HG03439 (cell line): ENCODE data around the gene DCAF16.
"Not testable (repeated sequence)": the region's sequence is repeated elsewhere in the genome, so short reads cannot be mapped to it uniquely, and the experiment has no call there.

Experiments
- ATAC-seq: cut with Tn5 transposase; IDR thresholded peaks from one replicate; pipeline ENCODE4 v1.9.1; 2021; ENCODE audit warnings: mild to moderate bottlenecking, moderate library complexity; ENCODE audit not compliant: unreplicated experiment

The DCAF16 gene

DNA sequence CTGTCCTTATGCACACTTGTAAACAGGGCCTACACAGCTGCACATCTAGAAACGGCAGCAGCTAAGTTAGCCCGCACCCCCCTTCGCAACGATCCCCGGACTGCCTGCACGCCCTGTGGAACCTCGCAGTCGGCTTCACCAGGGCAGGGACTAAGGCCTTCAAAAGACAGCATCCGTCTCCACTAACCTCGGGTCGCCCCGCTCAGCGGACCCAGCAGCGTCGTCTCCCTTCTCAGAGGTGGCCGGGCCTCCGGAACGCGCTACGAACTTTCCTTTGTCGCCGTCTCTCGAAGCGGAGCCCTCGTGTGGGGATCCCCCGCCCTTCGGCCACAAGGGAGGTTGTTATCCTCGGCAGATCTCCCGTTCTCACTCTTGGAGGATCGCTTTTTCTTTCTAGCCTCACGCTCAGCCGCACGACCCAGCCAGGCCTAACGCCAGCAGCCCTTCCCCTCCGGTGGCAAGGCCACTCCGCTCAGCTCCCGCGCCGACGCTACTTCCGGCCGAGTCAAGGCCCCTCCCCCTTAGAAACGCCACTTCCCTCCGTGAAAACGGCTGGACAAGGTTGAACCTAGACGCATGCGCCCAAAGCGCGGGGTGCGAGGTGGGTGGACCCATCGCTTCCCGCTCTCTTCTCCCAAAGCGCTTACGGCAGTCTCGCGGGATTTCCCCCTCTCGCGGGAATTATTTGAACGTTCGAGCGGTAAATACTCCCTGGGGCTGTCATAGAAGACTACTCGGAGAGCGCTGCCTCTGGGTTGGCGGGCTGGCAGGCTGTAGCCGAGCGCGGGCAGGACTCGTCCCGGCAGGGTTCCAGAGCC, at the start of gene DCAF16, which contains the start of gene NCAPG:
TSS of gene DCAF16 (minus strand) at position 498 of the 818 bp plus-strand sequence. CDS start 6,616 bp downstream, outside the sequence.
TSS of gene NCAPG (plus strand) at position 720 of the 818 bp plus-strand sequence. CDS start 99 bp downstream, outside the sequence.
- peak; percentile 89 for ATAC-seq

DNA sequence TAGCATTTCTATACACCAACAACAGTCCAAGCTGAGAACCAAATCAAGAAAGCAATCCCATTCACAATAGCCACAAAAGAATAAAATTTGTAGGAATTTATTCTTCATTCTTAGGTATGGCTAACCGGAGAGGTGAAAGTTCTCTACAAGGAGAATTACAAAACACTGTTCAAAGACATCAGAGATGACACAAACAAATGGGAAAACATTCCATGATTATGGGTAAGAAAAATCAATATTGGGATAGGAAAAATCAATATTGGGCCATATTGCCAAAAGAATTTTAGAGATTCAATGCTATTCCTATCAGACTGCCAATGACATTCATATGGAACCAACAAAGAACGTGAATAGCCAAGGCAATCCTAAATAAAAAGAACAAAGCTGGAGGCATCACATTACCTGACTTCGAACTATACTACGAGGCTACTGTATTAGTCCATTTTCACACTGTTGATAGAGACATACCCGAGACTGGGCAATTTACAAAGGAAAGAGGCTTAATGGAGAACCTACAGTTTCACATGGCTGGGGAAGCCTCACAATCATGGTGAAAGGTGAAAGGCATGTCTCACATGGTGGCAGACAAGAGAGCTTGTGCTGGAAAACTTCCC, 49.3 kb upstream of the DCAF16 start:
- ATAC-seq: no peak

DNA sequence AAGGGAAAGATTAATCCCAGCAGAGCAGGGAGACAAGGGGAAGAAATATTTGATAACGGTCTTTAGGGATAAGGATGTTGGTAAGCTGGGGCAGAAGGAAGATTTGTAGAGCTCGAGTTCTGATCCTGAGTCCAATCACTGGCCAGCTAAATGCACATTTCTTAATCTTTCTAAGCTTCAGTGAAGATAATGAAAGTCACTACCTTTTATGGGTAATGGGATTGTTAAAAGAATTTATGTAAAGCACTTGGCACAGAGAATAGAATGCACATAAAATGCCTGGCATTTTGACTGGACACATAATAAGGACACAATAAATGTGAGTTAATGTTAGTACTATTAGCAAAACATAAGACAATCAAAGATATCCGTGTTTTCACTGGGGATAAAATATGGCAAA, 43.5 kb upstream of the DCAF16 start:
- ATAC-seq: no peak

DNA sequence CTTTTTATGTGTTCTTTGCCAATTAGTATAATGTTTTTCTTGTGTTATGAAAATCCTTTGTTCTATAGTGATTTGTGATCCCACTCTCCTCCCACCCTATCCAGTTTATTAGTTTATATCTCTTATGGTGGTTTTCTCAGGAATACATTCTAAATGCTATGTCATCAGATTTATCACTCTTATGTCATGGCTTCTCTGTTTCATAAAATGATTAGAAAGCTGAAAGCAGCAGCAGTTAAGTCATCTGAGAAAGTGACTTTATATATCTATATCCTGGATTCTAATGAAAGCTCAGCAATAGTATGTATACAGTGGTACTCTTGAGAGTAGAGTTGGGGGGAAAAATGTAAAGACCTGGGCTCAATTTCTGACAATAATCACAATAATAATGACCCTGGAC, 41.4 kb upstream of the DCAF16 start:
- ATAC-seq: no peak

DNA sequence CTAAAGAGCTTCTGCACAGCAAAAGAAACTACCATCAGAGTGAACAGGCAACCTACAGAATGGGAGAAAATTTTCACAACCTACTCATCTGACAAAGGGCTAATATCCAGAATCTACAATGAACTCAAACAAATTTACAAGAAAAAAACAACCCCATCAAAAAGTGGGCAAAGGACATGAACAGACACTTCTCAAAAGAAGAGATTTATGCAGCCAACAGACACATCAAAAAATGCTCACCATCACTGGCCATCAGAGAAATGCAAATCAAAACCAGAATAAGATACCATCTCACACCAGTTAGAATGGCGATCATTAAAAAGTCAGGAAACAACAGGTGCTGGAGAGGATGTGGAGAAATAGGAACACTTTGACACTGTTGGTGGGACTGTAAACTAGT, 39.7 kb upstream of the DCAF16 start:
- ATAC-seq: not testable (repeated sequence)

DNA sequence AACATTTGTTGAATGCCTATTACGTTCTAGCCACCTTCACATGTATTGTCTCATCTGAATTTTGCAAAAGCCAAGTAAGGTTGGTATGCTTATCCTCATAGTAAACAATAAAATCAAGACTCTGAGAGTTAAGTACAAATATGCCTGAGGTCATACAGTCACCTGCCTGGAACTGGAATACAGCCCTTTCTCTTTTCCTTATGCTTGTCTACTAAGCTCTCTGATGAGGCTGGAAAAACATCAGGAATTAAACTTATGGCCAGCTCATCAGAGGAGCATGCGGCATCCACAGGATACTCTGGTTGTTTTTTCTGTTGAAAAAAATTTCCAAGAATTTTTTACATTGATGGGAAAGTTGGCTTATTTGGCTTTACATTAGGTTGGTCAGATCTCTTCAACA, 35.7 kb upstream of the DCAF16 start:
- no peak for ATAC-seq

DNA sequence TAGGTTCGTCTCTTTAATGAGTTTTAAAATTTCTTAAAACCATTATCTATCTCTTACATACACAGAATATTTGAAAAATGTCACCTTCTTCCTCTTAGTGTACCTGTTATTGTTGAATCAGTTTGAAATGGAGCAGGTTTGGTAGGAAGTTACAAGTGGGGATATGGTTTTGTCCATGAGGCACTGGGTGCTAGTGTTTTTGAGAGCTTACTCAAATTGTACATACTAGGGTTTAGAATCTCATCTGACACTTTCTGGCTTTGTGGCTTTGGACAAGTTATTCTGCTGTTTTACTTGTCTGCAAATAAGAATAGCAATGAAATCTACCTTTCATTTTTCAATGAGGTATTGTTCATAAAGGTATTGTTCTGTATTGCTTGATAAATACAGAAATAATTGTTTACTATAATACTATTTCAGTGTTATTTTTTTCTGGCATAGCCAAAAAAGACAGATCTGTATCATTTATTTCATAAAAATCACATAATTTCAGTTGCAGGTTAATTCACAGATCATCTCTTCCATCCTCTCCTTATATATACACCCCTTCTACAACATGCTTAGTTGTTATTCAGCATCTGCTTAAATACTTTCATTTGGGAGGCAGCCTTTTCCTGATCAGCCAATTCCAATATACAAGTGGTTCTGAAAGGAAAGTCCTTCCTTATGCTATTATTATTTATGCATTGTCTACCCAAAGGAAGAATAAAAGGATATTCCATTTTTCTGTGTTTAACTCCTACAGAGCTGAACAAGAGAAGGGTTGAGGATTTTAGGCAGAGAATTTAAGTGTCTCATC, 13.5 kb upstream of the DCAF16 start:
- no peak for ATAC-seq

- peak; percentile 84 for ATAC-seq
Measured at GRCh38 chr4:17817027-17817426, 6.5 kb upstream of the DCAF16 start.

DNA sequence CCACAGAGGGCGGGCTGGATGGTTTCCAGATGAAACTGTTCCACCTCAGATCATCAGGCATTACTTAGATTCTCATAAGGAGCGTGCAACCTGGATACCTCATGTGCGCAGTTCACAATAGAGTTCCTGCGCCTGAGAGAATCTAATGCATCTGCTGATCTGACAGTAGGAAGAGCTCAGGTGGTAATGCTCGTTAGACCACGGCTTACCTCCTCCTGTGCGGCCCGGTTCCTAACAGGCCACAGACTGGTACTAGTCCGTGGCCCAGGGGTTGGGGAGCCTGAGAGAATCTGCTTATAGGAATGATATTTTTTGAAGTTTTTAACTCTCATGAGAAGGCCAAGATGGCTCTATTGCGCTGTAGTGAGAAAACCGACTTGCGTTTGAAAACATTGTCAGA, 5.6 kb upstream of the DCAF16 start:
- no peak for ATAC-seq

DNA sequence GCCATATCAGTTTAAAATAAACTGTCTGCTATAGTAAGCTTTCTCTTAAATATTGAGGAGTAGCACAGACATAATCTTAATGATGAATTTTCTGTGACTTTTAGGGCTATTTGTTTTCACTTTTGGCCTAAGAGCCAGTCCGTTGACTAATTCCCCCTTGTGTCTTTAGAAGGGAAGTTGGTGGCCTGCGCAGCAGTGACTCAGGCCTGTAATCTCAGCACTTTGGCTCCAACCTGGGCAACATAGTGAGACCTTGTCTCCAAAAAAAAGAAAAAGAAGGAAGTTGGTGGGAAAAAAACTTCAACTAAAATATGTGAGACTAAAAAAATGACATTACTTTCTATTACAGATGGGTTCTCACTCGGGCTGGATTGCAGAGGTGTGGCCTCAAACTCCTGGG, 3.6 kb upstream of the DCAF16 start:
- no peak for ATAC-seq

DNA sequence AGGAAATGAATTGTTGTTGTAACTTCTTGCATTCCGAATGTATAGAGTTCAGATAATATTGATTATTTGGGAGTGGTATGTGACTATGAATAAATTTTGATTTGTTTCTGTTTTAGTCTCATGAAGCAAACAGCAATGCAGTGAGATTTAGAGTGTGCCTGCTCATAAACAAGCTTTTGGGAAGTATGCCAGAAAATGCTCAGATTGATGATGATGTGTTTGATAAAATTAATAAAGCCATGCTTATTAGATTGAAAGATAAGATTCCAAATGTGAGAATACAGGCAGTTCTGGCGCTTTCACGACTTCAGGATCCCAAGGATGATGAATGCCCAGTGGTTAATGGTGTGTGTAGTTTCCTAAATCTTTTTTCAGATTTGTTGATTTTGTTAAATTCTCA, 2.2 kb upstream of the DCAF16 start:
- ATAC-seq: no peak

DNA sequence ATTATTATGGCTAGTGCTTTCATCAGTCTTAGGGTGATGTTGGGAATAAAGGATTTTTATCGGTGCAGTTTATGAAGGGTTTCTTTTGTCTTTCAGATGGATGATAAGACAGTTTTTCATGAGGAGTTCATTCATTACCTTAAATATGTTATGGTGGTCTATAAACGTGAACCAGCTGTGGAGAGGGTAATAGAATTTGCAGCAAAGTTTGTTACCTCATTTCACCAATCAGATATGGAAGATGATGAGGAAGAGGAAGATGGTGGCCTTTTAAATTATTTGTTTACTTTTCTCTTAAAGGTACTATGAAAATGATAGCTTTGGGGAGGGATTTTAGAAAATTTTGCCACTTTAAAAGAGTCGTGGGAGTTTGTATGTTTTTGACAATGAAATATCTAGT, 1.6 kb upstream of the DCAF16 start:
- ATAC-seq: no peak

GRCh38 chr4:17811078-17811603, 584 bp upstream of the DCAF16 start:
- peak; percentile 33 for ATAC-seq

GRCh38 chr4:17809667-17810066, 890 bp downstream of the DCAF16 start:
- ATAC-seq: no peak

DNA sequence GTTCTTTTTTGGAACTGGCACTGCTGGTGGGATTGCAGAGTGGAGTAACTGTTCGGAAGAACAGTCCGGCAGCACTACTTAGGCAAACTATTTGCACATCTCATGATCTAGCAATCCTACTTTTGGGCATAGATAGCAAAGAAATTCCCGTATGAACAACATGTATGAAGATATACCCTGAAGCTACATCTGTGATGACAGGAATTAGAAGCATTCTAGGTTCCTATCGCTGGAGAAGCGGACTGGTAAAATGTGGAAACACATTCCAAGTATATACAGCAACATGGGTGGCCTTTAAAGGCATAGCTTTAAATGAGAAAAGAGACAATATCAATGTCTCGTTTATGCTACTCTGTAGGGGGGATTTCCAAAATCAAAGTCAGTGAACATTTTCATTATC, 3.1 kb downstream of the DCAF16 start:
- no peak for ATAC-seq

- no peak for ATAC-seq
Measured at GRCh38 chr4:17805580-17806155, 4.9 kb downstream of the DCAF16 start.

- ATAC-seq: no peak
Measured at GRCh38 chr4:17797808-17798207, 12.7 kb downstream of the DCAF16 start.

DNA sequence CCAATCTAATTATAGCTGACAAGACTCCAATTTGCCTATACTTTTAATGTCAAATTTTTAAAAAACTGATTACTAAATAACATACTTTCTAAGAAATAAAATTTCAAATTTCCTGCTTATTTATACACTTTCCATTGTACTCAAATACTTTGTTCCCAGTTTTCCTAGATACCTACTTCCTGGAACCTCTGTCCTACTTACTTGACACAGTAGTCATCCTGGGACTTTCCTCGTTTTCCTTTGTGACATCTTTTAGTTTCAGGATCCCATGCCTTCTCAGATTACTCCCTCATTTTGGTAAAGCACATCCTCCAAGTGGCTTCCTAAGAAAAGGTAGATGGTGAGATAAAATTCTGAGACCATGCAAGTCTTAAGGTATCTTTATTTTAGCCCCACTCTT, 15.8 kb downstream of the DCAF16 start:
- no peak for ATAC-seq

DNA sequence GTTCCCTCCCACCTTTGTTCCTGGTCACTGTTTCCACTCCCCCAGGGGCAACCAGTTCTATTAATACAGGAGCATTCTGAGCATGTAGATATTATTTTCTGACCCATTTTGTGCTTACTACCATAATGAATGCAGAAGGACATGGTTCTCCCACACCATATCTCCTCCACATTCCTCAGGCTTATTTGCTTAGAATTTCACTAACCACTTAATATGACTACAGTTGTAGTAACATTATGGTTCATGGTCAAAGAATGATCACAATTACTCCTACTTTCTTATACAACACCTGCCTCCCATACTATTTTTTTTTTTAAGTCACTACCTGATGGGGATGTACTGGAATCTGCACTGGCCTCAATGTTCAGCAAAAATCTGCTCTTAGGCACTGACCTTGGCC, 21.6 kb downstream of the DCAF16 start:
- no peak for ATAC-seq

DNA sequence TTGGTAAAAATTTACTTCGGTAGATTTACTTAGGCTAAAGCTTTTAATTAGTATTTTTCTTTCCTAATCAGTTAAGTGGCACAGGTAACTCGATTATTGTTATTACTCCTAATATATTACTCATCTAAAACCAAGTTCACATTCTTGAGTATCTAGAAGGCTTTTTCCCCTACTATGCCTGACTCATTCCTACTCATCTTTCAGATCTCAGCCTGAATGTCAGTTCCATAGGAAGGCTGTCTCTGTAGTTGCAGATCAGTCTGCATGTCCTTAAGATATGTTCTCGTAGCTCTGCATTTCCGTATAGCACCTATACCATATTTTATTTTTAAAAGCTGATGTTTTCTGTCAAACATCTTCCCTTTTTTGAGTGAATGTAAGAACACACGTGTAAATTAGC, 23.2 kb downstream of the DCAF16 start:
- no peak for ATAC-seq

DNA sequence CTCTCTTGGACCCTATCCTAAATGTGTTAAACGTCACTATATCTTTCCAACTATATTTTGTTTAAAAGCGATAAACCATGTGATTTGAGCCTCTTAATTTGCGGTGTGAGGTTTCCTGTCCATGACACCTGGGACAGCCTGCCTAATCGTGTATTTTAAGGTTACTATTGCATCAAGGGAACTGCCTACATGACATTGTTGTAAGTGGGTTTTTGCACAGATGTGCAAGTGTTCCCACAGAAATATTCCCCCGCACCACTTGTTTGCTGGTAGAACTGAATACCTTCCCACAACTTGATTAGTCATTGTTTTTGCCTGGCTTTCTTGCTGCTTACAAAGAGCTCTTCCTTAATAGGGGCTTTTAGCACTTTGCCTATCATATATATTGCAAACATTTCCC, 24.0 kb downstream of the DCAF16 start:
- ATAC-seq: no peak
